GM10266 (cell line): ENCODE results near the gene CIB4.

Experiments
- DNase-seq: peaks from one replicate; pipeline ENCODE4 v3.0.0; 2012; ENCODE audit errors: extremely low spot score
- CTCF ChIP-seq: IDR thresholded peaks from 2 replicates; pipeline ENCODE4 v1.5.1; 2012; ENCODE audit warnings: mild to moderate bottlenecking, low read depth; ENCODE audit not compliant: control insufficient read depth, insufficient read depth; ENCODE audit errors: missing control alignments

Gene CIB4

GRCh38 chr2:26640781-26641564, at the start of gene CIB4:
Gene CIB4, minus strand, starts transcription at chr2:26641366. Its CDS starts 52 bp downstream, at chr2:26641314.
- no peak for DNase-seq
- TF ChIP-seq CTCF, result no peak

GRCh38 chr2:26687801-26688200, 46.6 kb upstream of the CIB4 start:
- no peak for TF ChIP-seq CTCF
- DNase-seq, result no peak

GRCh38 chr2:26687328-26687727, 46.2 kb upstream of the CIB4 start:
- DNase-seq, result no peak
- no peak for TF ChIP-seq CTCF

GRCh38 chr2:26685989-26686839, 45.0 kb upstream of the CIB4 start:
- DNase-seq, result no peak
- TF ChIP-seq CTCF, result no peak

- TF ChIP-seq CTCF, result no peak
These were observed 44.2 kb upstream of the CIB4 start for GRCh38 chr2:26685341-26685740.

GRCh38 chr2:26683583-26683982, 42.4 kb upstream of the CIB4 start:
- no peak for TF ChIP-seq CTCF
- no peak for DNase-seq

More at GRCh38 chr2:26685341-26685740, 44.2 kb upstream of the CIB4 start:
- no peak for DNase-seq
